VCaP (cell line): ENCODE results near the gene ARSI.

Experiments used
- H3K27ac ChIP-seq: fragments of 450-650 bp; 2 replicates; pipeline ENCODE4 v1.5.1; 2017
- CTCF ChIP-seq: fragments of 450-650 bp; conservative IDR thresholded peaks from 2 replicates; pipeline ENCODE4 v1.5.1; 2017; ENCODE audit warnings: mild to moderate bottlenecking, moderate library complexity

ARSI gene

GRCh38 chr5:150283904-150284303 is 18.8 kb downstream of the ARSI start:
- no peak for TF ChIP-seq CTCF
- H3K27ac ChIP-seq, result no peak overlapping the region

GRCh38 chr5:150281987-150282386 is 20.7 kb downstream of the ARSI start:
- H3K27ac ChIP-seq, result no peak overlapping the region
- no peak for TF ChIP-seq CTCF

GRCh38 chr5:150279330-150280020 is 23.2 kb downstream of the ARSI start:
- no peak overlapping the region for H3K27ac ChIP-seq
- no peak for TF ChIP-seq CTCF

GRCh38 chr5:150278916-150279315 is 23.8 kb downstream of the ARSI start:
- TF ChIP-seq CTCF, result no peak
- no peak overlapping the region for H3K27ac ChIP-seq

- no peak overlapping the region for H3K27ac ChIP-seq
Observed at GRCh38 chr5:150278046-150278730, 24.5 kb downstream of the ARSI start.

GRCh38 chr5:150277043-150277442 is 25.7 kb downstream of the ARSI start:
- no peak for TF ChIP-seq CTCF

More at GRCh38 chr5:150278046-150278730, 24.5 kb downstream of the ARSI start:
- no peak for TF ChIP-seq CTCF

GRCh38 chr5:150274811-150275210 is 27.9 kb downstream of the ARSI start:
- no peak overlapping the region for H3K27ac ChIP-seq
- TF ChIP-seq CTCF, result no peak

More at GRCh38 chr5:150277043-150277442, 25.7 kb downstream of the ARSI start:
- no peak overlapping the region for H3K27ac ChIP-seq
